ENCODE measurements around the gene NEGR1.

DNA sequence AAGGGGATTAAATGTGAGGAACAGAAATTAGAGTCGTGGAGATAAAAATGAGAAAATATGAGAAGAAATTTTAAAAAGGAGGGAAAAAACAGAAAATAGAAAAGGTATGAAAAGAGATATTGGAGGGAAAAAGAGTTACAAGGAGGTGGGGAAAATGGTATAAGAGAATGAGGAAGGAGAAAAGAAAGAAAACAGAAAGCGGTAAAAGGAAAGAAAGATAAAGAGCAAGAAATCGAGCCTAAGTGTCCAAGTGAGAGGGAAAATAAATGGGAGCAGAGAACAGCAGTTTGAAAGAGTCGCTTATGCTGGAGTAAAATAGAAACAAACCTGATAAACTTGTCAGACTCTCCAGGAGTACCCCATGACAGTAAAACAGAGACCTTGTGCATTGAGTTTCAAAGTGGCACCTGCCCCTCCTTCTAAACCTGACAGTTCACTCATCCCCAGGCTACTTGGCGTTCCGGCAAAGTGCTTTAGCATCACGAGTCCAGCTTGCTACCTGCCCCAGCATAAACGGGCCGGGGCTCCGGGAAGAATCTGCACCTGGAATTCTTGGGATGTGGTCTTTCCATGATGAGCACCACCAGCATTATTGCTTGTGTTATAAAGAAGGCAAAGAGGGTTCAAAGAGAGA is 585 bp downstream of the NEGR1 start:
- TF ChIP-seq, protein P1, sequence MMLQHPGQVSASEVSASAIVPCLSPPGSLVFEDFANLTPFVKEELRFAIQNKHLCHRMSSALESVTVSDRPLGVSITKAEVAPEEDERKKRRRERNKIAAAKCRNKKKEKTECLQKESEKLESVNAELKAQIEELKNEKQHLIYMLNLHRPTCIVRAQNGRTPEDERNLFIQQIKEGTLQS (CRISPR knock-in tag; conservative IDR thresholded peaks at IDR 0.05): no peak
- TF ChIP-seq, protein P2, sequence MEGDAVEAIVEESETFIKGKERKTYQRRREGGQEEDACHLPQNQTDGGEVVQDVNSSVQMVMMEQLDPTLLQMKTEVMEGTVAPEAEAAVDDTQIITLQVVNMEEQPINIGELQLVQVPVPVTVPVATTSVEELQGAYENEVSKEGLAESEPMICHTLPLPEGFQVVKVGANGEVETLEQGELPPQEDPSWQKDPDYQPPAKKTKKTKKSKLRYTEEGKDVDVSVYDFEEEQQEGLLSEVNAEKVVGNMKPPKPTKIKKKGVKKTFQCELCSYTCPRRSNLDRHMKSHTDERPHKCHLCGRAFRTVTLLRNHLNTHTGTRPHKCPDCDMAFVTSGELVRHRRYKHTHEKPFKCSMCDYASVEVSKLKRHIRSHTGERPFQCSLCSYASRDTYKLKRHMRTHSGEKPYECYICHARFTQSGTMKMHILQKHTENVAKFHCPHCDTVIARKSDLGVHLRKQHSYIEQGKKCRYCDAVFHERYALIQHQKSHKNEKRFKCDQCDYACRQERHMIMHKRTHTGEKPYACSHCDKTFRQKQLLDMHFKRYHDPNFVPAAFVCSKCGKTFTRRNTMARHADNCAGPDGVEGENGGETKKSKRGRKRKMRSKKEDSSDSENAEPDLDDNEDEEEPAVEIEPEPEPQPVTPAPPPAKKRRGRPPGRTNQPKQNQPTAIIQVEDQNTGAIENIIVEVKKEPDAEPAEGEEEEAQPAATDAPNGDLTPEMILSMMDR (IDR thresholded peaks at IDR 0.05): no peak
